OCI-M1 (cell line): ENCODE data around the gene RPS8.
"Not testable (repeated sequence)": the region's sequence is repeated elsewhere in the genome, so short reads cannot be mapped to it uniquely, and the experiment has no call there.

Experiments
- DNase-seq: peaks from one replicate; lab custom pipeline; 2025; lab: John Stamatoyannopoulos, UW

RPS8 gene

GRCh38 chr1:44820328-44821239 lies 45.2 kb downstream of the RPS8 start:
- DNase-seq = no peak

DNA sequence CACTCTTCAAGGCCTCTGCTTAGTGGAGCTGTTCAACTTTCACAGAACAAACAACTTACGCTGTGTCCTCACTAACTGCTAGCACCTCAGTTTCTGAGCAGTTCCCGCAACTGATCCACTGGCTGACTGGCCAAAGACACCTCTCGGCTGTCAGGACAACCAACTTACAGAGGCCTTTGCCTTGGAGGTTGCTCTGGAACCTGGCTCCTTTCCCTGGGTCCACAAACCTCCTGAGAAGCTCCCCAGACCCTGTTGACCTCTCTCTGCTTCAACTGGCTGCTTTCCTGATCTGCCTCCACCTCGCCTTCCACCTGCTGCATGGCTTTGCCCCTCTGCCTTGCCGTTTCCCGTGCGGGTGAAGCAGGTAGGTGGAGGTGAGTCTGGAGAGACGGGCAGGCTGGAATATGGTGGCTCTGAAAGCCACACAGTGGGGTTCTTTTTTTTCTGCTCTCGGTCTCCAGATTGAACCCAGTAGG lies 45.9 kb downstream of the RPS8 start:
- no peak for DNase-seq

GRCh38 chr1:44822131-44822701 lies 46.9 kb downstream of the RPS8 start:
- no peak for DNase-seq

DNA sequence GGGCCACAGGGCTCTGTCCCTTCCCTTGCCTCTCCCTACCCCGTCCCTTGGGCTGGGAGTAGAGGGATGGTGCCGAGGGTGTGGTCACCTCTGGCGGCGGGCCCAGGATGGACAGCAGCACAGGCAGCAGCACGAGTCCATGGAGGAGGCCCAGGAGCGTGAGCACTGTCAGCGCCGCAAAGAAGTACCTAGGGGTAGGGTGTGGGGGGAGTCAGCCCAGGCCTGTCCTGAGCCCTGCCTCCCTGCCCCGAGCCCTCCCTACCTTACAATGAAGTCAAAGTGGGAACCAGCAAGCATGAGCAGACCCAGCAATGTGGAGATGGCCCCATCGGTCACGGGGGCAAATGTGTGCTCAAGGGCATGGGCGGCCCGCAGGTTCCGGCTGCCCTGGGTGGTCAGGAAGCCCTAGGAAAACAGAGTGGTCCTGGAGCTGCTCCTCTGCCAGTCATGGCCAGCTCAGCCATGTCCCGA lies 47.7 kb downstream of the RPS8 start:
- DNase-seq = no peak

GRCh38 chr1:44824392-44824791 lies 49.1 kb downstream of the RPS8 start:
- not testable (repeated sequence) for DNase-seq

DNA sequence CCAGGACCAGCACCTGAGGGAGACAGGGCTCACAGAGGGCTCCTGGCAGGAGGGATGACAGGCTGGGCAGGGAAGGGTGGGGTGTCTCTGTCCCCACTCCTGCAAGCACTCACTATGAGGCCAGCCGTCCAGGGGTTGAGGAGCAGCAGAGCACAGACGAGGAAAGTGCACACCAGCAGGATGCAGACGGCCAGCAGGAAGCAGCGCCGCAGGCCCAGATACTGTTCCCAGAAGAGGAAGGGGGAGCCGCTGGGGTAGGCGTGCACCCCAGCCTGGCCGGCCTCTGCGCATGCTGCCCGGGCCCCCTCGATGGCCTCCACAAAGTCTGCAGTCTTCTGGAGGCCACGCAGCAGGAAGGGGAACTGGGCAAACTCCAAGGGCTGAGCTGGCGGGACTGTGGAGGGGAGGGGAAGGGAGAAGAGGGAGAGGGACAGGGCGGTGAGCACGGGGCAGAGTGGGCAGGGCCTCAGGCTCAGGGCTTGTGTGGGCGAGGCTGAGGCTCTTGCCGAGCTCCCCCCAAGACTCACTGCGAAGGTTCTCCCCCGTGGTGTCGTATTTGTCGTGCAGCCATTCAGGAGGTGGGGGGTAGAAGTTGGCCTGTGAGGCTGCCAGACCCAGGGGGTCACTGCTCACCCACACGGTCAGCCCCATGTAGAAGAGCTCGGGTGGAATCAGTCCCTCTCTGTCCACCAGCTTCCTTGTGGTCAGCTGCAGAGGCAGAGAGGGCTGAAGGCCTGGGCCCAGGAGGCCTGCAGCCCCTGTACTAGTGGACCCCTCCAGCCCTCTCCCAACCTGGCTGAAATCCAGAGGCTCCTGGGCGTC lies 51.2 kb downstream of the RPS8 start:
- peak; percentile 28 for DNase-seq

DNA sequence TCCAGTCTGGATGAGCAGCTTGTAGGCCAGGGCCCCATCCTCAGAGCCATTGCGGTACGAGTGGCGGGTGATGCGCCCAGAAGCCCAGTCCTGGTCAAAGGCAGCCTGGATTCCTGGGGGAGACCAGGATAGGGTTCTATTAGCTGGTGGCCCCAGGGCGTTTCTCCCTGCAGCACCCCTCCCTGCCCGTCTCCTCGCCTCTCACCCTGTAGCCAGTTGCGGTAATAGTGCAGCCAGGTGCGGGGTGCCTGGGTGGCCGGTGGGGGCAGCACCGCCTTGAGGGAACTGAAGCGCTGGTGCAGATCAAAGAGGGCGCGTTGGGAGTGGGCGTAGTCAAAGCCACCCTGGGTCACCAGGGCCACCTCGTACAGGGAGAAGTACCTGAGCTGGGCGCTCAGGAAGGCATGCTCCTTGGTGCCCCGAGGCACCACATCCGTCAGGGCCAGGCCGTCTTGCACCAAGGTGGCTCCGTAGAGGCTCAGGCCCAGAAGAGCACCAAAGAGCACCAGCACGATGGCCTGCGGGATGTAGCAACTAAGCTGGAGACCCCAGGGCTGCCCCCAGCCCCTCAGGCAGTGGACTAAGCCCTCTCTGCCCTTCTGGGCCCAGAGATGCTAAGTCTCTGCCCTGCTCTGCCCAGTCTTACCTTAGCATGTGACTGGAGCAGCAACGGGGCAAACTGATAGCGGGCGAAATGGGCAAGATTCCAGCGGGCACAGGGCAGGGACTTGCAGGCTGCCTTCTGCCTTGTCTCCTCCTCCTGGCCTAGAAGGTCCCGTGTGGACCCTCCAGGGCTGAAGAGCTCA lies 52.1 kb downstream of the RPS8 start:
- DNase-seq = no peak

DNA sequence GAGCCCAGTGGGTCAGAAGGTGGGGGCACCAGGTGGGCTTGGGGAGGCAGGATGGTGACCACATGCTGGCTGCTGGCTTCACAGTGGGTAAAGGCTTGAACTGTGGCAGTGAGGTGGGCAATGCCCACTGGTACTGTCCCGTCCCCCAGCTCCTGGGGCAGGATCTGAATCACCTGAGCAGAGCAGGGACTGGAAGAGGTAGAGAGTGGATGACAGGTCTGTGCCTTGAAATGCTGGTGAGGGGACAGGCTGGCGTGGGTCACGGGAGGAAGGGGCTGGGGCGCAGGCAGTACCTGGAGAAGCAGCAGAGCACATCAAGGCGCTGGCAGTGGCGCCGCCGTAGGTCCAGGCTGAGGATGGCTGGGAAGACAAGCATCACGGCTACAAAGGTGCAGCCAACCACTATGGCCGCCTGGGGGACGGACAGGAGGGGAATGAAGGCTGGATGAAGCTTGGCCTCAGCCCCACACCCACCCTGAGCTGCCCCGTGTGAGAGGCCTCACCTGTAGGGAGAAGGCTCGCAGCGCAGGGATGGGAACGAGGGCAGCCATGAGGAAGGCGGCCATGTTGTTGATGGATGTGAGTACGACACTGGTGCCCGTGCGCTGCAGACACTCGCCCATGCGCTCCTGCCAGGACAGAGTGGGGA lies 52.8 kb downstream of the RPS8 start:
- no peak for DNase-seq
